Neural progenitor cell (in vitro differentiated cells): ENCODE data around the gene NDUFS3. TPM values are rescaled to one million over a fixed set of nuclear protein-coding genes. Genes with fewer than 3 reads are reported as not detected.

Experiments used
- DNase-seq: peaks from one replicate; pipeline ENCODE4 v3.0.0-alpha.2; 2016; ENCODE audit warnings: low spot score
- H2AFZ ChIP-seq: fragments of 200-600 bp; sonication (generic); replicated peaks from 2 replicates; pipeline ENCODE4 v1.6.1; 2016; ENCODE audit warnings: antibody characterized with exemption
- H3F3A ChIP-seq: fragments of 200-600 bp; sonication (generic); 2 replicates; pipeline ENCODE4 v1.6.1; 2016; ENCODE audit warnings: antibody characterized with exemption, low read depth
- H3K27ac ChIP-seq: fragments of 200-600 bp; sonication (generic); 2 replicates; pipeline ENCODE4 v1.5.1; 2016; ENCODE audit warnings: mild to moderate bottlenecking
- H3K27me3 ChIP-seq: fragments of 200-600 bp; sonication (generic); 2 replicates; pipeline ENCODE4 v1.6.1; 2016; ENCODE audit warnings: mild to moderate bottlenecking, moderate library complexity
- H3K36me3 ChIP-seq: fragments of 200-600 bp; sonication (generic); 2 replicates; pipeline ENCODE4 v1.5.1; 2016
- H3K4me1 ChIP-seq: fragments of 200-600 bp; sonication (generic); 2 replicates; pipeline ENCODE4 v1.6.1; 2016; ENCODE audit warnings: mixed run types
- H3K4me2 ChIP-seq: fragments of 200-600 bp; sonication (generic); 2 replicates; pipeline ENCODE4 v1.6.1; 2016
- H3K4me3 ChIP-seq: fragments of 200-600 bp; sonication (generic); 2 replicates; pipeline ENCODE4 v1.5.1; 2016
- H3K79me2 ChIP-seq: fragments of 200-600 bp; sonication (generic); 2 replicates; pipeline ENCODE4 v1.6.1; 2016; ENCODE audit warnings: low read depth
- H3K9ac ChIP-seq: fragments of 200-600 bp; sonication (generic); 2 replicates; pipeline ENCODE4 v1.6.1; 2016
- H3K9me3 ChIP-seq: fragments of 200-600 bp; sonication (generic); 2 replicates; pipeline ENCODE4 v1.5.1; 2016; ENCODE audit warnings: low read depth
- H4K20me1 ChIP-seq: fragments of 200-600 bp; sonication (generic); 2 replicates; pipeline ENCODE4 v1.6.1; 2016; ENCODE audit warnings: low read depth
- H3K27ac Mint-ChIP-seq: 3 replicates; pipeline ENCODE4 v1.8.0; 2021; ENCODE audit warnings: mixed read lengths
- H3K27me3 Mint-ChIP-seq: 2 replicates; pipeline ENCODE4 v1.8.0; 2022; ENCODE audit warnings: low read depth, mild to moderate bottlenecking, inconsistent platforms, moderate library complexity, mixed read lengths; ENCODE audit not compliant: insufficient read depth
- H3K36me3 Mint-ChIP-seq: 3 replicates; pipeline ENCODE4 v1.8.0; 2021; ENCODE audit warnings: mixed read lengths
- H3K4me1 Mint-ChIP-seq: 3 replicates; pipeline ENCODE4 v1.8.0; 2021; ENCODE audit warnings: mixed read lengths
- H3K4me3 Mint-ChIP-seq: 3 replicates; pipeline ENCODE4 v1.8.0; 2021; ENCODE audit warnings: mild to moderate bottlenecking, moderate library complexity, mixed read lengths
- H3K9me3 Mint-ChIP-seq: 3 replicates; pipeline ENCODE4 v1.8.0; 2020; ENCODE audit warnings: mixed read lengths
- EZH2 ChIP-seq: fragments of 200-600 bp; sonication (generic); IDR thresholded peaks from 2 replicates; pipeline ENCODE4 v1.6.1; 2017; ENCODE audit warnings: antibody characterized with exemption, mild to moderate bottlenecking, moderate library complexity
- EZH2phosphoT487 ChIP-seq: fragments of 200-600 bp; sonication (generic); IDR thresholded peaks from 2 replicates; pipeline ENCODE4 v1.6.1; 2017; ENCODE audit warnings: antibody characterized with exemption
- total RNA-seq: library from RNA; depleted of rRNA; stranded (reverse); fragments of >200 nt; gene quantifications from 2 replicates; pipeline ENCODE4 v1.2.3, GENCODE V29; 2015; ENCODE audit warnings: low replicate concordance
- TF ChIP-seq, protein P1 (sequence below): fragments of 200-600 bp; sonication (generic); IDR thresholded peaks from 2 replicates; pipeline ENCODE4 v1.5.1; 2017; ENCODE audit warnings: antibody characterized with exemption, mild to moderate bottlenecking

The NDUFS3 gene
- total RNA-seq, 1 donor from 2014 or later = 78.9 TPM

DNA sequence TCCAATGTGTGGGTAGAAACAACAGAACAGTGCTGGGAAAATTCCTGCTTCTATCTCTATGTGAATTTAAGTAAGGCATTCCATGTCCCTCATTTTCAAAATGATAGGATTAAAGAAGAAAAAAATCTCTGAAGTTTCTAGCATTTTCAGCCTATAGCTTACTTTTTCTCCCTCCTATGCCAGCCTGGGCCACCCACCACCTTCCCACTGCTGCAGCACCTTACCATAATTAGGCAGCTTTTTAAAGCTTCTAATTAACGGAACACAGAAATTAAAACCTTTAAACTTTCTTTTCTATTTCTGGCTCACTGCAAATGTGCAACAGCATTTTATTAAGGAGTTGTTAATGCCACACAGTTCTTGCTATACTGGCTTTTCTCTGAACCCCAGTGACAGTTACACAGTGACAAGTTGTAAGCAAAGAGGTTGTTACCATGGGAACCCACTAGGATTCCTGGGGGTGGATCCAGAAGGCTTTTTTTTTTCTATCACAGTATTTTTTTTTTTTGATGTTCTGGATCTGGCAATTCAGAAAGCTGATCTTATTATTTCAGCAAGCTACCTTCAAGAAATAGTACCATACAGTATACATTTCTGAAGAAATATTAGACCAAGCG lies 46.2 kb upstream of the NDUFS3 start:
- Histone ChIP-seq H3K4me1 (peaks cover 9% of the 10 kb centered on the region), H3K36me3 (no peaks in the 10 kb centered on the region), H3K9me3 (no peaks in the 10 kb centered on the region), H3K79me2 (peaks cover 100% of the 10 kb centered on the region), H3K27me3 (no peaks in the 10 kb centered on the region), H3K4me2 (no peak overlapping the region), H4K20me1 (peaks cover 99% of the 10 kb centered on the region), H3K4me3 (no peak overlapping the region), H3K9ac (no peak overlapping the region), H3F3A (no peaks in the 10 kb centered on the region), H2AFZ (no peak overlapping the region), H3K27ac (no peak overlapping the region)
- Mint-ChIP-seq H3K36me3 (peaks cover 7% of the 10 kb centered on the region), H3K9me3 (no peaks in the 10 kb centered on the region), H3K27ac (peak overlapping the region; percentile 48), H3K27me3 (no peaks in the 10 kb centered on the region), H3K4me3 (no peak overlapping the region), H3K4me1 (peaks cover 23% of the 10 kb centered on the region)
- TF ChIP-seq, protein P1, sequence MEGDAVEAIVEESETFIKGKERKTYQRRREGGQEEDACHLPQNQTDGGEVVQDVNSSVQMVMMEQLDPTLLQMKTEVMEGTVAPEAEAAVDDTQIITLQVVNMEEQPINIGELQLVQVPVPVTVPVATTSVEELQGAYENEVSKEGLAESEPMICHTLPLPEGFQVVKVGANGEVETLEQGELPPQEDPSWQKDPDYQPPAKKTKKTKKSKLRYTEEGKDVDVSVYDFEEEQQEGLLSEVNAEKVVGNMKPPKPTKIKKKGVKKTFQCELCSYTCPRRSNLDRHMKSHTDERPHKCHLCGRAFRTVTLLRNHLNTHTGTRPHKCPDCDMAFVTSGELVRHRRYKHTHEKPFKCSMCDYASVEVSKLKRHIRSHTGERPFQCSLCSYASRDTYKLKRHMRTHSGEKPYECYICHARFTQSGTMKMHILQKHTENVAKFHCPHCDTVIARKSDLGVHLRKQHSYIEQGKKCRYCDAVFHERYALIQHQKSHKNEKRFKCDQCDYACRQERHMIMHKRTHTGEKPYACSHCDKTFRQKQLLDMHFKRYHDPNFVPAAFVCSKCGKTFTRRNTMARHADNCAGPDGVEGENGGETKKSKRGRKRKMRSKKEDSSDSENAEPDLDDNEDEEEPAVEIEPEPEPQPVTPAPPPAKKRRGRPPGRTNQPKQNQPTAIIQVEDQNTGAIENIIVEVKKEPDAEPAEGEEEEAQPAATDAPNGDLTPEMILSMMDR = no peak
- TF ChIP-seq EZH2 (no peak), EZH2phosphoT487 (no peak)
- peak; percentile 50 for DNase-seq

DNA sequence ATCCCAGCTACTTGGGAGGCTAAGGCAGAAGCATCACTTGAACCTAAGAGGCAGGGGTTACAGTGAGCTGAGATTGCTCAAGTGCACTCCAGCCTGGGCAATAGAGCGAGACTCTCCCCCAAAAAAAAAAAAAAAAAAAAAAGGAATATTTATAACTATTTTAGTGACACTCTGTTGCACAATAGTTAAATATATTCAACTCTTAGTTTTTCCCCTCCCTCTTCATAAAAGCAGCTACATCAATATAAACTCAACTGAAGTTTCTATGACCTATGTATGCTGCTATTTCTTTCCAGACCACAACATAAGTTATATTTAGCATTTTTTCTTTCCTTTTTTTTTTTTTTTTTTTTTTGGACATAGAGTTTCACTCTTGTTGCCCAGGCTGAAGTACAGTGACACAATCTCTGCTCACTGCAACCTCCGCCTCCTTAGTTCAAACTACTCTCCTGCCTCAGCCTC lies 45.2 kb upstream of the NDUFS3 start:
- peaks cover 99% of the 10 kb centered on the region for H4K20me1 ChIP-seq
- no peaks in the 10 kb centered on the region for H3K27me3 Mint-ChIP-seq

DNA sequence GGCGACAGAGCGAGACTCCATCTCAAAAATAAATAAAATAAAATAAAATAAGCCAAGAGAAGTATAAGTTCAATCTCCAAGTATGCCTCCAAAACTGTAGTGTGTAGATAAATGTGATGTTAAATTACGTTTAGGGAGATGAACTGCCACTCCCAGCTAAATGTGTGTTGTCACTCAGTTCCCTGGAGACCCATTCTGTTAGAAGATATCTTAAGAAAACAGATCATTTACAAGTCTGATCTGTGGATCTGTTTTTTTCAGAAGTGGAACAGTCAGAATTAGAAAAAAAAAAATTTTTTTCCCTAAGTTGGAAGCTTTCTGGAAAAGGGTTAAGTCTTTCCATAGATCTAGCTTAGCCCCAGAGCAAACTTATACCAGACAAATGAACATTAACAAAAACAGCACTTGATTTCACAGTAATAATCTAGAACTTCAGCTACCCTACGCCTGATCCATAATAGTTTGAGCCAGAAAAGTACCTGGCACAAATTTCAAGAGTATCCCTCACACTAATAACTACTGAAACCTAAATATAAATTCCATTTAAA lies 44.1 kb upstream of the NDUFS3 start:
- Histone ChIP-seq H3K27ac (no peak overlapping the region), H3K4me1 (peaks cover 9% of the 10 kb centered on the region), H3K9me3 (no peaks in the 10 kb centered on the region), H3F3A (peaks cover 8% of the 10 kb centered on the region), H4K20me1 (peaks cover 99% of the 10 kb centered on the region), H3K27me3 (no peaks in the 10 kb centered on the region), H3K36me3 (no peaks in the 10 kb centered on the region), H3K79me2 (peaks cover 100% of the 10 kb centered on the region), H3K4me3 (no peak overlapping the region), H3K4me2 (no peak overlapping the region), H3K9ac (no peak overlapping the region), H2AFZ (no peak overlapping the region)
- no peak for DNase-seq
- Mint-ChIP-seq H3K4me1 (peaks cover 32% of the 10 kb centered on the region), H3K36me3 (peaks cover 9% of the 10 kb centered on the region), H3K9me3 (no peaks in the 10 kb centered on the region), H3K27me3 (no peaks in the 10 kb centered on the region), H3K4me3 (no peak overlapping the region), H3K27ac (no peak overlapping the region)
- no peak for TF ChIP-seq EZH2phosphoT487
- no peak for TF ChIP-seq EZH2
- TF ChIP-seq, protein P1 = no peak

More for the DNA sequence above, 45.2 kb upstream of the NDUFS3 start:
- Mint-ChIP-seq H3K4me1 (peaks cover 25% of the 10 kb centered on the region), H3K36me3 (peaks cover 6% of the 10 kb centered on the region), H3K27ac (no peak overlapping the region), H3K9me3 (no peaks in the 10 kb centered on the region), H3K4me3 (no peak overlapping the region)
- Histone ChIP-seq H3K9me3 (no peaks in the 10 kb centered on the region), H3K79me2 (peaks cover 100% of the 10 kb centered on the region), H3K36me3 (no peaks in the 10 kb centered on the region), H3K4me1 (peaks cover 9% of the 10 kb centered on the region), H3K27ac (peak overlapping the region; percentile 37), H3F3A (peaks cover 1% of the 10 kb centered on the region), H3K27me3 (no peaks in the 10 kb centered on the region), H3K4me3 (no peak overlapping the region), H3K9ac (no peak overlapping the region), H3K4me2 (no peak overlapping the region), H2AFZ (no peak overlapping the region)
- no peak for TF ChIP-seq EZH2phosphoT487
- no peak for DNase-seq

DNA sequence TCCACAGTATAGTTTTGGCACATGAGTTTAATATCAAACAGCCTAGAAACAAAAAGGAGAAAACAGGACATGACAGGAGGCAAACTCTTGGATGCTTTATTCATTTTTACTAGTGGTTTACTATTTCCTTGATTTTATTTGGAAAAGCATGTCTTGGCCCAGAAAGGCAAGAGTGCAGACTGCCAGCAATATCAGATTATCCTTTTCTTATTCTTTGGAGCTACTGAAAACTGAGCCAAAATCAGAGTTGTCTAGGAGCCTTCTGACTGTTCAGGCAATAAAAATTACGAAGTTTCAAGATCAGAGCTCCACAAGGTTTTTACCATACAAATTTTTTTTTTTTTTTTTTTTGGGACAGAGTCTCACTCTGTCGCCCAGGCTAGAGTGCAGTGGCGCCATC lies 42.0 kb upstream of the NDUFS3 start:
- Histone ChIP-seq H2AFZ (no peak overlapping the region), H3K27me3 (no peaks in the 10 kb centered on the region), H3K9ac (no peak overlapping the region), H3K4me3 (no peak overlapping the region), H3K9me3 (no peaks in the 10 kb centered on the region), H3F3A (peaks cover 14% of the 10 kb centered on the region), H3K4me2 (no peak overlapping the region), H3K36me3 (no peaks in the 10 kb centered on the region), H3K79me2 (peaks cover 100% of the 10 kb centered on the region), H3K4me1 (peaks cover 9% of the 10 kb centered on the region), H3K27ac (no peak overlapping the region), H4K20me1 (peaks cover 98% of the 10 kb centered on the region)
- no peak for TF ChIP-seq EZH2phosphoT487
- TF ChIP-seq, protein P1 = no peak
- TF ChIP-seq EZH2 = no peak
- peaks cover 15% of the 10 kb centered on the region for H3K36me3 Mint-ChIP-seq
- H3K9me3 Mint-ChIP-seq = no peaks in the 10 kb centered on the region
- DNase-seq = no peak
- H3K27me3 Mint-ChIP-seq = no peaks in the 10 kb centered on the region
- H3K27ac Mint-ChIP-seq = no peak overlapping the region
- peaks cover 35% of the 10 kb centered on the region for H3K4me1 Mint-ChIP-seq
- no peak overlapping the region for H3K4me3 Mint-ChIP-seq
